HCT116 (cell line): ENCODE data around the gene SOX6.

Experiments
- CBX3 ChIP-seq: IDR thresholded peaks from 2 replicates; pipeline ENCODE4 v1.6.1; 2012; ENCODE audit warnings: low read depth
- CEBPB ChIP-seq: IDR thresholded peaks from 2 replicates; pipeline ENCODE4 v1.6.1; 2012; ENCODE audit warnings: low read depth
- CTCF ChIP-seq, 3 experiments: fragments of 200-600 bp in 1 of 3; sonication (generic) in 1 of 3; IDR thresholded peaks in 2 of 3; conservative IDR thresholded peaks in 1 of 3; 2 replicates each; pipeline ENCODE4 v1.5.1; 2012 to 2017; ENCODE audit warnings: low read depth in 2 of 3, low read length in 2 of 3, antibody characterized with exemption in 1 of 3, borderline replicate concordance in 1 of 3, control low read depth in 1 of 3, mild to moderate bottlenecking in 1 of 3, mixed read lengths in 1 of 3, mixed run types in 1 of 3, moderate library complexity in 1 of 3; ENCODE audit not compliant: insufficient read depth in 1 of 3
- EZH2 ChIP-seq: fragments of 200-600 bp; sonication (generic); IDR thresholded peaks from 2 replicates; pipeline ENCODE4 v1.6.1; 2017; ENCODE audit warnings: antibody characterized with exemption, mixed run types
- JUND ChIP-seq: IDR thresholded peaks from 2 replicates; pipeline ENCODE4 v1.6.1; 2012
- MAX ChIP-seq: IDR thresholded peaks from 2 replicates; pipeline ENCODE4 v1.6.1; 2012
- POLR2A ChIP-seq: IDR thresholded peaks from 2 replicates; pipeline ENCODE4 v1.7.0; 2011; ENCODE audit warnings: borderline replicate concordance; ENCODE audit not compliant: insufficient read depth, insufficient read length; ENCODE audit errors: extremely low read depth
- SRF ChIP-seq: IDR thresholded peaks from 2 replicates; pipeline ENCODE4 v1.6.1; 2012; ENCODE audit warnings: low read depth
- ZBTB33 ChIP-seq: IDR thresholded peaks from 2 replicates; pipeline ENCODE4 v1.6.1; 2011; ENCODE audit warnings: mild to moderate bottlenecking, low read length, moderate library complexity; ENCODE audit not compliant: insufficient replicate concordance; ENCODE audit errors: extremely low read depth
- ZNF274 ChIP-seq: fragments of 200-500 bp; sonication (Bioruptor generic); IDR thresholded peaks from 2 replicates; pipeline ENCODE4 v1.6.1; 2014; ENCODE audit warnings: mild to moderate bottlenecking, low read depth, low read length, inconsistent platforms
- TF ChIP-seq, protein P1 (sequence below): IDR thresholded peaks from 2 replicates; pipeline ENCODE4 v1.6.1; 2012

- TF ChIP-seq POLR2A (no peak), CBX3 (no peak), CEBPB (no peak), EZH2 (no peak), JUND (no peak), ZBTB33 (no peak), CTCF (IDR thresholded peaks at IDR 0.05 in 2 of 3, conservative IDR thresholded peaks at IDR 0.05 in 1 of 3; ENCODE audit: borderline replicate concordance in 1 of 3, insufficient read depth in 1 of 3, low read depth in 2 of 3, low read length in 2 of 3) (no peak), SRF (no peak), MAX (no peak), ZNF274 (no peak)
- TF ChIP-seq, protein P1, sequence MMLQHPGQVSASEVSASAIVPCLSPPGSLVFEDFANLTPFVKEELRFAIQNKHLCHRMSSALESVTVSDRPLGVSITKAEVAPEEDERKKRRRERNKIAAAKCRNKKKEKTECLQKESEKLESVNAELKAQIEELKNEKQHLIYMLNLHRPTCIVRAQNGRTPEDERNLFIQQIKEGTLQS = no peak
These were observed 19.6 kb downstream of the SOX6 start for GRCh38 chr11:16336721-16337120.
